Panc1 (cell line): Measurements from ENCODE around the gene JAZF1. TPM values are rescaled to one million over a fixed set of nuclear protein-coding genes. Genes with fewer than 3 reads are reported as not detected.

Source experiments
- ATAC-seq: fragments of 200-7000 bp; cut with Tn5 transposase; 2 replicates; pipeline ENCODE4 v1.9.1; 2020; ENCODE audit warnings: mild to moderate bottlenecking, moderate library complexity
- BruUV-seq: library from RNA; stranded (reverse); fragments of 400-500 nt; replicated peaks from 2 replicates; lab custom pipeline; 2021; lab: Mats Ljungman, UMichigan
- CTCF ChIA-PET: fragments of 300-600 bp; sonication (Branson Sonifier 250); formaldehyde crosslinking; loops from one replicate; lab custom pipeline; 2022; ENCODE audit warnings: antibody characterized with exemption; lab: Charles Lee
- POLR2A ChIA-PET: fragments of 300-600 bp; sonication (Branson Sonifier 250); formaldehyde crosslinking; loops from one replicate; lab custom pipeline; 2022; ENCODE audit warnings: antibody characterized with exemption; lab: Charles Lee
- DNase-seq: peaks from one replicate; pipeline ENCODE4 v3.0.0-alpha.2; 2010; ENCODE audit warnings: low read depth, low spot score
- H3K27ac ChIP-seq: 2 replicates; pipeline ENCODE4 v1.5.1; 2011; ENCODE audit warnings: mild to moderate bottlenecking, low read length, inconsistent platforms
- H3K27me3 ChIP-seq: fragments of 200-500 bp; sonication (Bioruptor generic); 2 replicates; pipeline ENCODE4 v1.6.0; 2014; ENCODE audit warnings: low read length, inconsistent platforms; ENCODE audit not compliant: control insufficient read depth, insufficient read depth
- H3K36me3 ChIP-seq: fragments of 200-500 bp; sonication (Bioruptor generic); 2 replicates; pipeline ENCODE4 v1.5.1; 2014; ENCODE audit warnings: inconsistent platforms, mild to moderate bottlenecking, low read length, moderate library complexity; ENCODE audit not compliant: control insufficient read depth, insufficient read depth
- H3K4me1 ChIP-seq: 2 replicates; pipeline ENCODE4 v1.5.1; 2011; ENCODE audit warnings: inconsistent platforms, mild to moderate bottlenecking, low read length, moderate library complexity; ENCODE audit not compliant: control insufficient read depth, insufficient read depth
- H3K4me3 ChIP-seq, 2 experiments: 2 replicates each; pipeline ENCODE4 v1.5.1; 2011 to 2012; ENCODE audit warnings: low read depth in 2 of 2, low read length in 2 of 2, mild to moderate bottlenecking in 2 of 2, inconsistent platforms in 1 of 2, moderate library complexity in 1 of 2
- H3K9me3 ChIP-seq: fragments of 200-500 bp; sonication (Bioruptor generic); 2 replicates; pipeline ENCODE4 v1.5.1; 2014; ENCODE audit warnings: low read depth, mild to moderate bottlenecking, inconsistent platforms, low read length, moderate library complexity; ENCODE audit not compliant: control insufficient read depth, insufficient read depth
- CTCF ChIP-seq: fragments of 450-650 bp; IDR thresholded peaks from 2 replicates; pipeline ENCODE4 v1.5.1; 2017; ENCODE audit warnings: mild to moderate bottlenecking
- POLR2AphosphoS5 ChIP-seq: IDR thresholded peaks from 2 replicates; pipeline ENCODE4 v1.6.1; 2012; ENCODE audit warnings: mild to moderate bottlenecking, low read depth, low read length, moderate library complexity
- REST ChIP-seq, 2 experiments: IDR thresholded peaks; 2 replicates each; pipeline ENCODE4 v1.6.1; 2011 to 2012; ENCODE audit warnings: low read depth in 2 of 2, control low read depth in 1 of 2, low read length in 1 of 2, mild to moderate bottlenecking in 1 of 2, moderate library complexity in 1 of 2; ENCODE audit not compliant: insufficient read depth in 1 of 2
- SIN3A ChIP-seq: IDR thresholded peaks from 2 replicates; pipeline ENCODE4 v1.6.1; 2012; ENCODE audit warnings: low read depth, mild to moderate bottlenecking, low read length, moderate library complexity, borderline replicate concordance; ENCODE audit not compliant: insufficient read depth
- TCF7L2 ChIP-seq: IDR thresholded peaks from 2 replicates; pipeline ENCODE4 v1.6.1; 2011; ENCODE audit warnings: mild to moderate bottlenecking, low read depth, low read length, inconsistent platforms
- in situ Hi-C: cut with HindIII; loops from 2 replicates; pipeline ENCODE4 v1.10.0; 2016; ENCODE audit warnings: low sequenced_read_pairs, low pct_unique_long_range_greater_than_20kb
- intact Hi-C: fragments of 100-400 bp; cut with micrococcal nuclease; formaldehyde crosslinking; loops from one replicate; pipeline ENCODE4 v1.10.0; 2022; ENCODE audit not compliant: unreplicated experiment
- total RNA-seq: library from RNA; stranded (reverse); gene quantifications from one replicate; pipeline ENCODE4 v1.2.1, GENCODE V29; 2021; ENCODE audit not compliant: unreplicated experiment

Gene JAZF1
- total RNA-seq, 1 experiment from 2014 or later = 8.8 TPM

DNA sequence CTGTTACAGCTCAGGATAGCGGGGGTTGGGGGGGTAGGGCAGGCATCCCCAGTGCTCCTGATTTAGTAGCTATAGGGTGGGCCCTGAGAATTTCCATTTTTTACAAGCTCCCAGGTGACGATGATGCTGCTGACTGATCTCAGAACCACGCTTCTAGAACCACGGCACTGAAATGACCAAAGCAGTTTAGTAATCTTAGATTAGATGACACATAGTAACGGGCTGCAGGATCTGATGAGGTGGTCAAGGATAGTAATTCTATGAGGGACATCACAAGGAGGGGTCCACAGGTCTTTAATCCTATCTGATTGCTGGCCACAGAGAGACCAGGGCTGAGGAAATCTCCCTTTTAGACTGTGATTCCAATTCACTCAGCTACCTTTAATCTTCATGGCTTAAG is 167.2 kb downstream of the JAZF1 start:
- H3K4me3 ChIP-seq = no peak overlapping the region
- CTCF ChIA-PET = no interaction called here
- in situ Hi-C loops (no loop called here), intact Hi-C loops (loop anchor here (5.0 kb wide), 1 partner anchor 76 kb away; no protein-coding TSS in a partner anchor)
- ATAC-seq (no peak), DNase-seq (no peak)
- no peak overlapping the region for H3K27ac ChIP-seq
- no peaks in the 10 kb centered on the region for H3K9me3 ChIP-seq
- no peaks in the 10 kb centered on the region for H3K27me3 ChIP-seq
- no peaks in the 10 kb centered on the region for H3K4me1 ChIP-seq
- TF ChIP-seq POLR2AphosphoS5 (no peak), TCF7L2 (no peak), CTCF (no peak), SIN3A (no peak), REST (IDR thresholded peaks at IDR 0.05; ENCODE audit: insufficient read depth in 1 of 2, low read depth in 2 of 2, low read length in 1 of 2) (no peak)
- BruUV-seq = no TSS peak
- no peaks in the 10 kb centered on the region for H3K36me3 ChIP-seq
- POLR2A ChIA-PET = no interaction called here

- in situ Hi-C loops (no loop called here), intact Hi-C loops (loop anchor here (5.0 kb wide), 1 partner anchor 76 kb away; no protein-coding TSS in a partner anchor)
- Histone ChIP-seq H3K4me3 (no peak overlapping the region), H3K27me3 (no peaks in the 10 kb centered on the region), H3K27ac (no peak overlapping the region), H3K36me3 (no peaks in the 10 kb centered on the region), H3K4me1 (no peaks in the 10 kb centered on the region), H3K9me3 (no peaks in the 10 kb centered on the region)
- POLR2A ChIA-PET = no interaction called here
- BruUV-seq = no TSS peak
- ATAC-seq (no peak), DNase-seq (no peak)
- CTCF ChIA-PET = no interaction called here
- TF ChIP-seq REST (IDR thresholded peaks at IDR 0.05; ENCODE audit: insufficient read depth in 1 of 2, low read depth in 2 of 2, low read length in 1 of 2) = no peak
- TF ChIP-seq SIN3A = no peak
- no peak for TF ChIP-seq TCF7L2
- no peak for TF ChIP-seq CTCF
- TF ChIP-seq POLR2AphosphoS5 = no peak
Observed at GRCh38 chr7:28013019-28013418, 167.6 kb downstream of the JAZF1 start.
